WTC11 (cell line): Measurements from ENCODE around the gene LCORL. TPM values are rescaled to one million over a fixed set of nuclear protein-coding genes. Genes with fewer than 3 reads are reported as not detected.

ENCODE experiments used
- ATAC-seq: fragments of 200-7000 bp; cut with Tn5 transposase; 2 replicates; pipeline ENCODE4 v1.10.0; 2021; ENCODE audit warnings: mild to moderate bottlenecking, moderate library complexity
- CTCF ChIA-PET: fragments of 300-600 bp; sonication (Branson Sonifier 250); formaldehyde crosslinking; loops from one replicate; lab custom pipeline; 2021; ENCODE audit warnings: antibody characterized with exemption; lab: Charles Lee
- POLR2A ChIA-PET: fragments of 350-600 bp; sonication (Branson Sonifier 250); formaldehyde crosslinking; loops from one replicate; lab custom pipeline; 2021; ENCODE audit warnings: antibody characterized with exemption; lab: Charles Lee
- DNase-seq: peaks from one replicate; pipeline ENCODE4 v3.0.0; 2021; ENCODE audit warnings: low spot score
- H3K27ac Mint-ChIP-seq: 2 replicates; pipeline ENCODE4 v1.8.0; 2021; ENCODE audit warnings: mixed read lengths
- H3K27me3 Mint-ChIP-seq: 2 replicates; pipeline ENCODE4 v1.8.0; 2021; ENCODE audit warnings: low read depth, mild to moderate bottlenecking, moderate library complexity, mixed read lengths
- H3K36me3 Mint-ChIP-seq: 2 replicates; pipeline ENCODE4 v1.8.0; 2021; ENCODE audit warnings: mixed read lengths
- H3K4me1 Mint-ChIP-seq: 2 replicates; pipeline ENCODE4 v1.8.0; 2022; ENCODE audit warnings: mixed read lengths
- H3K4me3 Mint-ChIP-seq: 2 replicates; pipeline ENCODE4 v1.8.0; 2021; ENCODE audit warnings: mild to moderate bottlenecking, moderate library complexity, mixed read lengths
- H3K9me3 Mint-ChIP-seq: 2 replicates; pipeline ENCODE4 v1.8.0; 2021; ENCODE audit warnings: mixed read lengths
- AR ChIP-seq: fragments of 250-450 bp; sonication (Bioruptor Pico); IDR thresholded peaks from 2 replicates; pipeline ENCODE4 v1.9.0; 2021; ENCODE audit warnings: mild to moderate bottlenecking
- E2F1 ChIP-seq: sonication (generic); formaldehyde crosslinking; IDR thresholded peaks from 2 replicates; pipeline ENCODE4 v1.8.0; 2022; ENCODE audit warnings: mild to moderate bottlenecking, missing genetic modification reagents
- ELF4 ChIP-seq: sonication (generic); formaldehyde crosslinking; IDR thresholded peaks from 2 replicates; pipeline ENCODE4 v1.8.1; 2022; ENCODE audit warnings: low read depth, mild to moderate bottlenecking, moderate library complexity, missing genetic modification reagents
- GABPB1 ChIP-seq: sonication (generic); formaldehyde crosslinking; IDR thresholded peaks from 2 replicates; pipeline ENCODE4 v1.8.1; 2023; ENCODE audit warnings: mild to moderate bottlenecking, missing genetic modification reagents
- IRF1 ChIP-seq: sonication (generic); formaldehyde crosslinking; IDR thresholded peaks from 2 replicates; pipeline ENCODE4 v1.8.0; 2023; ENCODE audit warnings: missing genetic modification reagents
- JUN ChIP-seq: sonication (generic); formaldehyde crosslinking; IDR thresholded peaks from 2 replicates; pipeline ENCODE4 v1.8.0; 2023; ENCODE audit warnings: mild to moderate bottlenecking, missing genetic modification reagents
- NFATC4 ChIP-seq: fragments of 250-450 bp; sonication (Bioruptor Pico); IDR thresholded peaks from 2 replicates; pipeline ENCODE4 v1.9.0; 2021; ENCODE audit warnings: mild to moderate bottlenecking
- NR1H2 ChIP-seq: sonication (generic); formaldehyde crosslinking; IDR thresholded peaks from 2 replicates; pipeline ENCODE4 v1.9.0; 2021; ENCODE audit warnings: mild to moderate bottlenecking, moderate library complexity, missing genetic modification reagents
- OVOL2 ChIP-seq: fragments of 250-450 bp; sonication (Bioruptor Pico); IDR thresholded peaks from 2 replicates; pipeline ENCODE4 v1.9.0; 2021; ENCODE audit warnings: mild to moderate bottlenecking, borderline replicate concordance
- RELA ChIP-seq: sonication (generic); formaldehyde crosslinking; IDR thresholded peaks from 2 replicates; pipeline ENCODE4 v1.8.1; 2022; ENCODE audit warnings: missing genetic modification reagents, mild to moderate bottlenecking, borderline replicate concordance
- ZNF219 ChIP-seq: sonication (generic); formaldehyde crosslinking; IDR thresholded peaks from 2 replicates; pipeline ENCODE4 v1.8.0; 2023; ENCODE audit warnings: missing genetic modification reagents, mild to moderate bottlenecking, borderline replicate concordance
- ZNF317 ChIP-seq: sonication (generic); formaldehyde crosslinking; IDR thresholded peaks from 2 replicates; pipeline ENCODE4 v1.8.1; 2023; ENCODE audit warnings: low read depth, mild to moderate bottlenecking, moderate library complexity, missing genetic modification reagents, borderline replicate concordance
- ZSCAN18 ChIP-seq: fragments of 250-450 bp; sonication (Bioruptor Pico); IDR thresholded peaks from 2 replicates; pipeline ENCODE4 v2.1.2; 2022; ENCODE audit warnings: mild to moderate bottlenecking, moderate library complexity
- total RNA-seq: library from RNA; stranded (reverse); gene quantifications from 3 replicates; pipeline ENCODE4 v1.2.3, GENCODE V29; 2021
- TF ChIP-seq, protein P1 (sequence below): fragments of 250-450 bp; sonication (Bioruptor Pico); IDR thresholded peaks from 2 replicates; pipeline ENCODE4 v1.9.0; 2021; ENCODE audit warnings: mild to moderate bottlenecking, borderline replicate concordance
- TF ChIP-seq, protein P2 (sequence below): sonication (generic); formaldehyde crosslinking; IDR thresholded peaks from 2 replicates; pipeline ENCODE4 v1.8.0; 2022; ENCODE audit warnings: mild to moderate bottlenecking, missing genetic modification reagents
- TF ChIP-seq, protein P3 (sequence below): sonication (generic); formaldehyde crosslinking; IDR thresholded peaks from 2 replicates; pipeline ENCODE4 v1.8.1; 2022; ENCODE audit warnings: low read depth, missing genetic modification reagents, borderline replicate concordance
- TF ChIP-seq, protein P4 (sequence below): sonication (generic); formaldehyde crosslinking; IDR thresholded peaks from 2 replicates; pipeline ENCODE4 v1.8.1; 2023; ENCODE audit warnings: mild to moderate bottlenecking, missing genetic modification reagents, borderline replicate concordance

Gene LCORL
- total RNA-seq, 1 experiment from 2014 or later = 19.9 TPM

- ChIA-PET CTCF (no interaction called here), POLR2A (no interaction called here)
- H3K27me3 Mint-ChIP-seq = no peaks in the 10 kb centered on the region
- DNase-seq = no peak
- ATAC-seq = no peak
- TF ChIP-seq RELA (CRISPR knock-in tag) = no peak
- TF ChIP-seq, protein P1, sequence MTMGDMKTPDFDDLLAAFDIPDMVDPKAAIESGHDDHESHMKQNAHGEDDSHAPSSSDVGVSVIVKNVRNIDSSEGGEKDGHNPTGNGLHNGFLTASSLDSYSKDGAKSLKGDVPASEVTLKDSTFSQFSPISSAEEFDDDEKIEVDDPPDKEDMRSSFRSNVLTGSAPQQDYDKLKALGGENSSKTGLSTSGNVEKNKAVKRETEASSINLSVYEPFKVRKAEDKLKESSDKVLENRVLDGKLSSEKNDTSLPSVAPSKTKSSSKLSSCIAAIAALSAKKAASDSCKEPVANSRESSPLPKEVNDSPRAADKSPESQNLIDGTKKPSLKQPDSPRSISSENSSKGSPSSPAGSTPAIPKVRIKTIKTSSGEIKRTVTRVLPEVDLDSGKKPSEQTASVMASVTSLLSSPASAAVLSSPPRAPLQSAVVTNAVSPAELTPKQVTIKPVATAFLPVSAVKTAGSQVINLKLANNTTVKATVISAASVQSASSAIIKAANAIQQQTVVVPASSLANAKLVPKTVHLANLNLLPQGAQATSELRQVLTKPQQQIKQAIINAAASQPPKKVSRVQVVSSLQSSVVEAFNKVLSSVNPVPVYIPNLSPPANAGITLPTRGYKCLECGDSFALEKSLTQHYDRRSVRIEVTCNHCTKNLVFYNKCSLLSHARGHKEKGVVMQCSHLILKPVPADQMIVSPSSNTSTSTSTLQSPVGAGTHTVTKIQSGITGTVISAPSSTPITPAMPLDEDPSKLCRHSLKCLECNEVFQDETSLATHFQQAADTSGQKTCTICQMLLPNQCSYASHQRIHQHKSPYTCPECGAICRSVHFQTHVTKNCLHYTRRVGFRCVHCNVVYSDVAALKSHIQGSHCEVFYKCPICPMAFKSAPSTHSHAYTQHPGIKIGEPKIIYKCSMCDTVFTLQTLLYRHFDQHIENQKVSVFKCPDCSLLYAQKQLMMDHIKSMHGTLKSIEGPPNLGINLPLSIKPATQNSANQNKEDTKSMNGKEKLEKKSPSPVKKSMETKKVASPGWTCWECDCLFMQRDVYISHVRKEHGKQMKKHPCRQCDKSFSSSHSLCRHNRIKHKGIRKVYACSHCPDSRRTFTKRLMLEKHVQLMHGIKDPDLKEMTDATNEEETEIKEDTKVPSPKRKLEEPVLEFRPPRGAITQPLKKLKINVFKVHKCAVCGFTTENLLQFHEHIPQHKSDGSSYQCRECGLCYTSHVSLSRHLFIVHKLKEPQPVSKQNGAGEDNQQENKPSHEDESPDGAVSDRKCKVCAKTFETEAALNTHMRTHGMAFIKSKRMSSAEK (CRISPR knock-in tag) = no peak
- TF ChIP-seq GABPB1 (CRISPR knock-in tag) = no peak
- no peak for TF ChIP-seq ZSCAN18 (CRISPR knock-in tag)
- no peak for TF ChIP-seq E2F1
- TF ChIP-seq, protein P2, sequence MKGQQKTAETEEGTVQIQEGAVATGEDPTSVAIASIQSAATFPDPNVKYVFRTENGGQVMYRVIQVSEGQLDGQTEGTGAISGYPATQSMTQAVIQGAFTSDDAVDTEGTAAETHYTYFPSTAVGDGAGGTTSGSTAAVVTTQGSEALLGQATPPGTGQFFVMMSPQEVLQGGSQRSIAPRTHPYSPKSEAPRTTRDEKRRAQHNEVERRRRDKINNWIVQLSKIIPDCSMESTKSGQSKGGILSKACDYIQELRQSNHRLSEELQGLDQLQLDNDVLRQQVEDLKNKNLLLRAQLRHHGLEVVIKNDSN (CRISPR knock-in tag) = no peak
- TF ChIP-seq NR1H2 (CRISPR knock-in tag) = no peak
- TF ChIP-seq ZNF317 (CRISPR knock-in tag) = no peak
- TF ChIP-seq, protein P3, sequence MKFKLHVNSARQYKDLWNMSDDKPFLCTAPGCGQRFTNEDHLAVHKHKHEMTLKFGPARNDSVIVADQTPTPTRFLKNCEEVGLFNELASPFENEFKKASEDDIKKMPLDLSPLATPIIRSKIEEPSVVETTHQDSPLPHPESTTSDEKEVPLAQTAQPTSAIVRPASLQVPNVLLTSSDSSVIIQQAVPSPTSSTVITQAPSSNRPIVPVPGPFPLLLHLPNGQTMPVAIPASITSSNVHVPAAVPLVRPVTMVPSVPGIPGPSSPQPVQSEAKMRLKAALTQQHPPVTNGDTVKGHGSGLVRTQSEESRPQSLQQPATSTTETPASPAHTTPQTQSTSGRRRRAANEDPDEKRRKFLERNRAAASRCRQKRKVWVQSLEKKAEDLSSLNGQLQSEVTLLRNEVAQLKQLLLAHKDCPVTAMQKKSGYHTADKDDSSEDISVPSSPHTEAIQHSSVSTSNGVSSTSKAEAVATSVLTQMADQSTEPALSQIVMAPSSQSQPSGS (CRISPR knock-in tag) = no peak
- no peak for TF ChIP-seq NFATC4 (CRISPR knock-in tag)
- no peak overlapping the region for H3K27ac Mint-ChIP-seq
- H3K4me1 Mint-ChIP-seq = no peaks in the 10 kb centered on the region
- H3K9me3 Mint-ChIP-seq = peaks cover 9% of the 10 kb centered on the region
- peaks cover 16% of the 10 kb centered on the region; the same call in 1 of the 2 replicates for H3K36me3 Mint-ChIP-seq
- H3K4me3 Mint-ChIP-seq = no peak overlapping the region
Observed at GRCh38 chr4:17920681-17921080, 100.9 kb downstream of the LCORL start.

GRCh38 chr4:17915439-17915838 lies 106.1 kb downstream of the LCORL start:
- peaks cover 15% of the 10 kb centered on the region; the same call in 1 of the 2 replicates for H3K36me3 Mint-ChIP-seq
- no peaks in the 10 kb centered on the region for H3K4me1 Mint-ChIP-seq
- no peak overlapping the region for H3K27ac Mint-ChIP-seq
- peaks cover 10% of the 10 kb centered on the region for H3K9me3 Mint-ChIP-seq
- TF ChIP-seq OVOL2 (no peak), NR1H2 (CRISPR knock-in tag) (no peak), ELF4 (no peak), IRF1 (no peak), JUN (no peak), AR (CRISPR knock-in tag) (no peak), ZNF219 (CRISPR knock-in tag) (no peak)
- TF ChIP-seq, protein P4, sequence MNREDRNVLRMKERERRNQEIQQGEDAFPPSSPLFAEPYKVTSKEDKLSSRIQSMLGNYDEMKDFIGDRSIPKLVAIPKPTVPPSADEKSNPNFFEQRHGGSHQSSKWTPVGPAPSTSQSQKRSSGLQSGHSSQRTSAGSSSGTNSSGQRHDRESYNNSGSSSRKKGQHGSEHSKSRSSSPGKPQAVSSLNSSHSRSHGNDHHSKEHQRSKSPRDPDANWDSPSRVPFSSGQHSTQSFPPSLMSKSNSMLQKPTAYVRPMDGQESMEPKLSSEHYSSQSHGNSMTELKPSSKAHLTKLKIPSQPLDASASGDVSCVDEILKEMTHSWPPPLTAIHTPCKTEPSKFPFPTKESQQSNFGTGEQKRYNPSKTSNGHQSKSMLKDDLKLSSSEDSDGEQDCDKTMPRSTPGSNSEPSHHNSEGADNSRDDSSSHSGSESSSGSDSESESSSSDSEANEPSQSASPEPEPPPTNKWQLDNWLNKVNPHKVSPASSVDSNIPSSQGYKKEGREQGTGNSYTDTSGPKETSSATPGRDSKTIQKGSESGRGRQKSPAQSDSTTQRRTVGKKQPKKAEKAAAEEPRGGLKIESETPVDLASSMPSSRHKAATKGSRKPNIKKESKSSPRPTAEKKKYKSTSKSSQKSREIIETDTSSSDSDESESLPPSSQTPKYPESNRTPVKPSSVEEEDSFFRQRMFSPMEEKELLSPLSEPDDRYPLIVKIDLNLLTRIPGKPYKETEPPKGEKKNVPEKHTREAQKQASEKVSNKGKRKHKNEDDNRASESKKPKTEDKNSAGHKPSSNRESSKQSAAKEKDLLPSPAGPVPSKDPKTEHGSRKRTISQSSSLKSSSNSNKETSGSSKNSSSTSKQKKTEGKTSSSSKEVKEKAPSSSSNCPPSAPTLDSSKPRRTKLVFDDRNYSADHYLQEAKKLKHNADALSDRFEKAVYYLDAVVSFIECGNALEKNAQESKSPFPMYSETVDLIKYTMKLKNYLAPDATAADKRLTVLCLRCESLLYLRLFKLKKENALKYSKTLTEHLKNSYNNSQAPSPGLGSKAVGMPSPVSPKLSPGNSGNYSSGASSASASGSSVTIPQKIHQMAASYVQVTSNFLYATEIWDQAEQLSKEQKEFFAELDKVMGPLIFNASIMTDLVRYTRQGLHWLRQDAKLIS (CRISPR knock-in tag) = no peak
- no peak overlapping the region for H3K4me3 Mint-ChIP-seq
- CTCF ChIA-PET = interaction anchor here (1.0 kb wide), 1 partner anchor 98 kb away, joined by 3 read pairs; no protein-coding TSS in a partner anchor
- H3K27me3 Mint-ChIP-seq = no peaks in the 10 kb centered on the region
- ATAC-seq (no peak), DNase-seq (no peak)
- POLR2A ChIA-PET = no interaction called here
